GM12874 (cell line): ENCODE measurements around the gene TMPRSS9.

Experiments used
- CTCF ChIP-seq: IDR thresholded peaks from 2 replicates; pipeline ENCODE4 v1.5.1; 2011; ENCODE audit warnings: low read depth, mild to moderate bottlenecking, control low read depth, low read length, moderate library complexity; ENCODE audit not compliant: insufficient read depth

Gene TMPRSS9

GRCh38 chr19:2419754-2420153 lies 59.7 kb downstream of the TMPRSS9 start:
- no peak for TF ChIP-seq CTCF

- TF ChIP-seq CTCF, result no peak
Measured at GRCh38 chr19:2420490-2420889, 60.4 kb downstream of the TMPRSS9 start.

GRCh38 chr19:2421581-2422306 lies 61.7 kb downstream of the TMPRSS9 start:
- no peak for TF ChIP-seq CTCF

- no peak for TF ChIP-seq CTCF
Measured at GRCh38 chr19:2423071-2423914, 63.2 kb downstream of the TMPRSS9 start.

GRCh38 chr19:2423915-2424685 lies 64.0 kb downstream of the TMPRSS9 start:
- TF ChIP-seq CTCF, result no peak

GRCh38 chr19:2424686-2425621 lies 64.9 kb downstream of the TMPRSS9 start:
- no peak for TF ChIP-seq CTCF
